ENCODE data around the gene SHOC1.

DNA sequence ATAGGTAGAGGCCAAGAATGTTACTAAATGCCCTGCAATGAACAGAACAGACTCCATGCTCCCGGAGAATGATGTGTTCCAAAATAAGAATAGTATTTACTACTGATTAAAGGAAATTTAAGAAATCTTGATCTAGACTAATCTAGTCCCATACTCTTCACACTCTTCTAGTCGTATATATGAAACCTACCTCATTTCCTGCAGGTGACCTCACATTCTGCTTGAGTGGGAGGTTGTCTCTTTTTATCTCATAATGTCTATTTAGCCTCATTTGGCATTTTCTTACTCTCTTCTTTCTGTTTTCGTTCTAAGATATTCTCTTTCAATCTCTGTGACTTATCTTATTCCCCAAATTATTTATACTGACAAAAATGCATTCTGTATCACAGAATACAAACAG is 9.2 kb upstream of the SHOC1 start:
- TF ChIP-seq, protein P1, sequence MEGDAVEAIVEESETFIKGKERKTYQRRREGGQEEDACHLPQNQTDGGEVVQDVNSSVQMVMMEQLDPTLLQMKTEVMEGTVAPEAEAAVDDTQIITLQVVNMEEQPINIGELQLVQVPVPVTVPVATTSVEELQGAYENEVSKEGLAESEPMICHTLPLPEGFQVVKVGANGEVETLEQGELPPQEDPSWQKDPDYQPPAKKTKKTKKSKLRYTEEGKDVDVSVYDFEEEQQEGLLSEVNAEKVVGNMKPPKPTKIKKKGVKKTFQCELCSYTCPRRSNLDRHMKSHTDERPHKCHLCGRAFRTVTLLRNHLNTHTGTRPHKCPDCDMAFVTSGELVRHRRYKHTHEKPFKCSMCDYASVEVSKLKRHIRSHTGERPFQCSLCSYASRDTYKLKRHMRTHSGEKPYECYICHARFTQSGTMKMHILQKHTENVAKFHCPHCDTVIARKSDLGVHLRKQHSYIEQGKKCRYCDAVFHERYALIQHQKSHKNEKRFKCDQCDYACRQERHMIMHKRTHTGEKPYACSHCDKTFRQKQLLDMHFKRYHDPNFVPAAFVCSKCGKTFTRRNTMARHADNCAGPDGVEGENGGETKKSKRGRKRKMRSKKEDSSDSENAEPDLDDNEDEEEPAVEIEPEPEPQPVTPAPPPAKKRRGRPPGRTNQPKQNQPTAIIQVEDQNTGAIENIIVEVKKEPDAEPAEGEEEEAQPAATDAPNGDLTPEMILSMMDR (IDR thresholded peaks at IDR 0.05) = no peak
- TF ChIP-seq POLR2A (IDR thresholded peaks at IDR 0.05) = no peak
- no peak for TF ChIP-seq POLR2AphosphoS5 (IDR thresholded peaks at IDR 0.05)
- TF ChIP-seq EP300 (IDR thresholded peaks at IDR 0.05) = no peak
